Upper lobe of left lung (tissue), 4 donors: ENCODE measurements around the gene RAB8B.

ENCODE experiments used
- CTCF ChIP-seq, 6 experiments: fragments of 450-650 bp in 4 of 6; fragments of 200-600 bp in 2 of 6; sonication (generic) in 2 of 6; IDR thresholded peaks; one replicate each; pipeline ENCODE4 v1.5.1; 2016 to 2019; ENCODE audit warnings: antibody characterized with exemption in 6 of 6
- POLR2AphosphoS5 ChIP-seq, 2 donors: sonication (generic); formaldehyde crosslinking; IDR thresholded peaks; one replicate each; pipeline ENCODE4 v1.5.1; 2017; ENCODE audit warnings: antibody characterized with exemption in 2 of 2

GRCh38 chr15:63308491-63308890 is 119.1 kb downstream of the RAB8B start:
- TF ChIP-seq POLR2AphosphoS5 (IDR thresholded peaks at IDR 0.05) (no peak), CTCF (IDR thresholded peaks at IDR 0.05) (no peak)
